ENCODE results near the gene SEMA6D. TPM values are rescaled to one million over a fixed set of nuclear protein-coding genes. Genes with fewer than 3 reads are reported as not detected.

Gene SEMA6D
- total RNA-seq, 1 experiment from 2014 or later: 0.03 TPM

DNA sequence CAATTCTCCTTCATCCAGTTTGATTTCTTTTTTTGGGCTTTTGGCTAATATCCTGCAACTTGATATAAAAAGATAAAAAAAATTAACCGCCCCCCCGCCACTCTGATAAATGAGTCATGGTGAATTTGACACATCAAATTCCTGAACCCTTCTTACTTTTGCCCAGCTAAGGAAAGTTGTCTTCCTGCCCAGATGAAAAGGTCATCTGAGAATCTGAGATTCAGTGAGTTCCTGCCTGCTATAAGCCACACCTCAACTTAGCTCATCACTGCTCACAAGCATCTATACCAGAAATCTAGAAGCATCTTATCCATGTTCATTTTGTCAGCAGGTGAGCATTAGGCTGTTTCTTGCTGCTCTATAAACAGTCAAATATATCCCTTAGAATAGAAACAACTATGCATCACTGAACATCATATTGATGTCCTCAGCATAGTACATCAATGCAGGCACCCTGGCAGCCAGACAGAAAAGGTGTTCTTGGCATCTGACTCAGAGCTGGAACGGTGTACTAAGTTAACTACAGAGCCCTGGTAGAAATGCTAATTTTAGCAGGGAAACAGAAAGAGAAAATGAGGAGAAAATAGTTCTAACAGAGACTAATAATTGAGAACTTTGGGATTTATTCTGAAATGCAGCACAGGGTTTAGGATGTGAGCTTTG is 77.1 kb downstream of the SEMA6D start:
- intact Hi-C loops (cut with micrococcal nuclease; ENCODE audit: unreplicated experiment): no loop called here
- H3K4me3 ChIP-seq (ENCODE audit: low read depth in 2 of 2, low read length in 2 of 2): no peak overlapping the region
- H3K27ac ChIP-seq (ENCODE audit: low read length): no peak overlapping the region
- no peak for ATAC-seq
- in situ Hi-C loops (cut with HindIII; ENCODE audit: low pct_unique_long_range_greater_than_20kb, low sequenced_read_pairs): no loop called here
- H3K4me1 ChIP-seq (ENCODE audit: control insufficient read depth, insufficient read depth, low read length): no peaks in the 10 kb centered on the region
- TF ChIP-seq SIN3A (IDR thresholded peaks at IDR 0.05; ENCODE audit: borderline replicate concordance, insufficient read depth, low read depth, low read length) (no peak), POLR2AphosphoS5 (IDR thresholded peaks at IDR 0.05; ENCODE audit: low read depth, low read length) (no peak), REST (IDR thresholded peaks at IDR 0.05; ENCODE audit: insufficient read depth in 1 of 2, low read depth in 2 of 2, low read length in 1 of 2) (no peak), TCF7L2 (IDR thresholded peaks at IDR 0.05; ENCODE audit: low read depth, low read length) (no peak)
- TF ChIP-seq, protein P1, sequence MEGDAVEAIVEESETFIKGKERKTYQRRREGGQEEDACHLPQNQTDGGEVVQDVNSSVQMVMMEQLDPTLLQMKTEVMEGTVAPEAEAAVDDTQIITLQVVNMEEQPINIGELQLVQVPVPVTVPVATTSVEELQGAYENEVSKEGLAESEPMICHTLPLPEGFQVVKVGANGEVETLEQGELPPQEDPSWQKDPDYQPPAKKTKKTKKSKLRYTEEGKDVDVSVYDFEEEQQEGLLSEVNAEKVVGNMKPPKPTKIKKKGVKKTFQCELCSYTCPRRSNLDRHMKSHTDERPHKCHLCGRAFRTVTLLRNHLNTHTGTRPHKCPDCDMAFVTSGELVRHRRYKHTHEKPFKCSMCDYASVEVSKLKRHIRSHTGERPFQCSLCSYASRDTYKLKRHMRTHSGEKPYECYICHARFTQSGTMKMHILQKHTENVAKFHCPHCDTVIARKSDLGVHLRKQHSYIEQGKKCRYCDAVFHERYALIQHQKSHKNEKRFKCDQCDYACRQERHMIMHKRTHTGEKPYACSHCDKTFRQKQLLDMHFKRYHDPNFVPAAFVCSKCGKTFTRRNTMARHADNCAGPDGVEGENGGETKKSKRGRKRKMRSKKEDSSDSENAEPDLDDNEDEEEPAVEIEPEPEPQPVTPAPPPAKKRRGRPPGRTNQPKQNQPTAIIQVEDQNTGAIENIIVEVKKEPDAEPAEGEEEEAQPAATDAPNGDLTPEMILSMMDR (IDR thresholded peaks at IDR 0.05): no peak
- H3K27me3 ChIP-seq (ENCODE audit: control insufficient read depth, insufficient read depth, low read length): no peaks in the 10 kb centered on the region
- ChIA-PET POLR2A (no interaction called here), CTCF (no interaction called here)
- no peaks in the 10 kb centered on the region for H3K36me3 ChIP-seq (ENCODE audit: control insufficient read depth, insufficient read depth, low read length)
- no peaks in the 10 kb centered on the region for H3K9me3 ChIP-seq (ENCODE audit: control insufficient read depth, insufficient read depth, low read depth, low read length)
- BruUV-seq (replicated peaks): no TSS peak
- DNase-seq (ENCODE audit: low read depth, low spot score): no peak

- CTCF ChIA-PET: no interaction called here
- no peak for ATAC-seq
These were observed 78.6 kb downstream of the SEMA6D start for GRCh38 chr15:47795864-47796263.

More at GRCh38 chr15:47795864-47796263, 78.6 kb downstream of the SEMA6D start:
- H3K36me3 ChIP-seq (ENCODE audit: control insufficient read depth, insufficient read depth, low read length): no peaks in the 10 kb centered on the region
- BruUV-seq (replicated peaks): no TSS peak
- in situ Hi-C loops (cut with HindIII; ENCODE audit: low pct_unique_long_range_greater_than_20kb, low sequenced_read_pairs) (no loop called here), intact Hi-C loops (cut with micrococcal nuclease; ENCODE audit: unreplicated experiment) (no loop called here)
- DNase-seq (ENCODE audit: low read depth, low spot score): no peak
- no peak for TF ChIP-seq SIN3A (IDR thresholded peaks at IDR 0.05; ENCODE audit: borderline replicate concordance, insufficient read depth, low read depth, low read length)
- no peak for TF ChIP-seq TCF7L2 (IDR thresholded peaks at IDR 0.05; ENCODE audit: low read depth, low read length)
- TF ChIP-seq POLR2AphosphoS5 (IDR thresholded peaks at IDR 0.05; ENCODE audit: low read depth, low read length): no peak
- no peak for TF ChIP-seq REST (IDR thresholded peaks at IDR 0.05; ENCODE audit: insufficient read depth in 1 of 2, low read depth in 2 of 2, low read length in 1 of 2)
- H3K4me3 ChIP-seq (ENCODE audit: low read depth in 2 of 2, low read length in 2 of 2): no peak overlapping the region
- no peak overlapping the region for H3K27ac ChIP-seq (ENCODE audit: low read length)
- H3K4me1 ChIP-seq (ENCODE audit: control insufficient read depth, insufficient read depth, low read length): no peaks in the 10 kb centered on the region
- no peaks in the 10 kb centered on the region for H3K9me3 ChIP-seq (ENCODE audit: control insufficient read depth, insufficient read depth, low read depth, low read length)
- H3K27me3 ChIP-seq (ENCODE audit: control insufficient read depth, insufficient read depth, low read length): no peaks in the 10 kb centered on the region
- POLR2A ChIA-PET: no interaction called here

Measured in Panc1 (cell line).